HG03135 (cell line): Measurements from ENCODE around the gene LMBR1L.

Experiments
- ATAC-seq: cut with Tn5 transposase; IDR thresholded peaks from one replicate; pipeline ENCODE4 v1.9.1; 2021; ENCODE audit warnings: mild to moderate bottlenecking, moderate library complexity; ENCODE audit not compliant: unreplicated experiment

The LMBR1L gene

GRCh38 chr12:49121047-49121696 is 10.5 kb upstream of the LMBR1L start:
- no peak for ATAC-seq

DNA sequence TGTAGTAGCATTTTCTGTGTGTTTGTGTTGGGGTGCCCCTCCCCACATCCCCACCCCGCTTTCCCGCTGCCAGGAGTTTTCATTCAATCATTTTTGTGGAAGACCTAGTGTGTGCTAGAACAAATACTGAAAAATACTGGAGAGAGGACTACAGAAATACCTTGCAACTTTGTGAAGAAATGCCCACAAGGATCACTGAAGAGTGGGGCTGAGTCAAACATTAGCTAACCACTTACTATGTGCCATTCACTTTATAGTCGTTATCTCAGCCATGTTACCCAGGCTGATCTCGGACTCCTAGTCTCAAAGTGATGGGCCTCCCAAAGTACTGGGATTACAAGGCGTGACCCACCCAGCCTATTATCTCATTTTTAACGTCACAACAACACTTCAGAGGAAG is 559 bp upstream of the LMBR1L start:
- peak; percentile 0 for ATAC-seq

GRCh38 chr12:49109641-49110463 is 795 bp downstream of the LMBR1L start:
- ATAC-seq, result no peak

GRCh38 chr12:49108958-49109404 is 1.7 kb downstream of the LMBR1L start:
- ATAC-seq, result no peak

GRCh38 chr12:49105504-49106084 is 5.1 kb downstream of the LMBR1L start:
- ATAC-seq, result no peak

- ATAC-seq, result no peak
Observed at GRCh38 chr12:49104822-49105221, 5.8 kb downstream of the LMBR1L start.

- ATAC-seq, result no peak
Observed at GRCh38 chr12:49100380-49100779, 10.3 kb downstream of the LMBR1L start.

DNA sequence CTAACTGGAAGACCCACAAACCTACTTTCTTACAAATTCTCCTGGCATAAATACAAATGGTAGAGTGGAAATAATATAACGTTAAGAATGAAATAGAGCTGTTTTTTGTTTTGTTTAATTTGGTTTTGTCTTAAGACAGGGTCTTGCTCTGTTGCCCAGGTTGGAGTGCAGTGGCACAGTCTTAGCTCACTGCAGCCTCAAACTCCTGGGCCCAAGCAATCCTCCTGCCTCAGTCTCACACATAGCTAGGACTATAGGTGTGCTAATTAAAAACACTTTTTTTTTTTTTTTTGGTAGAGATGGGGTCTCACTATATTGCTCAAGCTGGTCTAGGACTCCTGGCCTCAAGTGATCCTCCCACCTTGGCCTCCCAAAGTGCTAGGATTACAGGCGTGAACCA is 11.9 kb downstream of the LMBR1L start:
- ATAC-seq, result no peak

- no peak for ATAC-seq
Observed at GRCh38 chr12:49098035-49098451, 12.6 kb downstream of the LMBR1L start.

DNA sequence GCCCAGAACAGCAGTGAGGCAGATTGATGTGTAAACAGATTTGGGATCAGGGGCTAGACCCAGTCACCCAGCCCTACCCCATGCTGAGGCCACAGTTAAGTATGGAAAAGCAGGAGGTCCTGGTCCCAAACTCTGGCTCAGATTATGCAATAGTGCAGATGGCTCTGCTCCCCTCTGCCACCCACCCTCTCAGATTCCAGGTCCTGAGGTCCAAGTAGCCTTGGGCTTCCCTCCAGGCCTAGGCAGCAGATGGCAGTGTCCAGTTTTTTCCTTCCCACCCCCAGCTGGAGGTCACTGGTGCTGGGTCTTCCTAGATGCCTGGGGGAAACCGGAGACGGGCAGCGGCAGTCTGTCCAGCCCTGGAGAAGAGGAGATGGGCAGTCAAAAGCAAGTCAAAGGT is 13.3 kb downstream of the LMBR1L start:
- ATAC-seq, result no peak

- no peak for ATAC-seq
Observed at GRCh38 chr12:49094975-49095365, 15.7 kb downstream of the LMBR1L start.

- no peak for ATAC-seq
Observed at GRCh38 chr12:49094160-49094974, 16.3 kb downstream of the LMBR1L start, which contains the start of gene DHH. DHH (minus strand) TSS chr12:49094801; CDS start chr12:49094512, 289 bp downstream.

GRCh38 chr12:49093792-49094159 is 16.9 kb downstream of the LMBR1L start:
- ATAC-seq, result no peak

GRCh38 chr12:49092816-49093406 is 17.7 kb downstream of the LMBR1L start:
- ATAC-seq, result no peak

DNA sequence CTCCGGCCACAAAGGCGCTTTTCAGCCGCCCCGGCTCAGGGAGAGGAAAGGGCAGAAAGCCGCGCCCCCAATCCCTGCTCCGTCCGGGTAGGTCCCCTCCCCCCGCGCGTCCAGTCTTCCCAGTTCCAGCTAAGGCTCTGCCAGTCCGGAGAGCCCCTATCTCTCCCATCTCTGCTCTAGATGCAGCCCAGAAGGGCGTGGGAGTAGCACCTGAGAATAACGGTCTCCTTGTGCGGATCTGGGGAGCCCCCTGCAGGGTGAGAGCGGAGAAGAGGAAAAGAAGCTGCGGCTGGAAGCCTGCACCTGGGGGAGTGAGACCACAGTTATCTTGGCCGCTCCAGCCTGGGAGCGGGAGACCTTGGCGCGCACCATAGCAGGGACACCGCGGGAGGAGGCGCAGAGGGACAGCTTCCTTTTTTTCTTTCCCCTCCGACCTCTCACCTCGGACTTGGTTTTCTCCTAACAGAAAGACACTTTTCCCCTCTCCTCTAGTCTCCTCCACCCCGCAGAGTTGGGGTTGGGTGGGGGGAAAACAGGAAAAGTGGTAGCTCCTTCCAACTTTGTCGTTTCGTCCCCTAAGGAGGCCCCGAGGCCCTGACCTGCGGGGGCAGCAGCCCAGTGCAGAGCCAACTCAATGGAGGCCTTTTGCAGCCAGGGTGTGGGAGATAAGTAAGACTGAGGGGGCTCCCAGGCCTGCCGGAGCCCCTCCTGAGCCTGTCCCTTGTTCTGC is 18.4 kb downstream of the LMBR1L start:
- no peak for ATAC-seq

DNA sequence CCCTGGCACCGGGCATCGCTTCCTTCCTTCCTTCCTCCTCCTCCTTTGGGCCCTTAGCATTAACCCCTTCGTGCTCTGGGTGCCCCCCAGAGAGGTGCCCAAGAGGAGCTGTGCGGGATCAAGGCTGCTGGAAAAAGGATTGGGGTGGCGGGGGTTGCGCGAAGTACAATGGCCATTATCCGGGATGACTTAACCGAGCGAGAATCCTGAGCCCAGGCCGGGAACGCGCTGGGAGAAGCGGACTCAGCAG is 18.9 kb downstream of the LMBR1L start:
- no peak for ATAC-seq

- ATAC-seq, result no peak
Observed at GRCh38 chr12:49091056-49091835, 19.4 kb downstream of the LMBR1L start.

GRCh38 chr12:49089821-49090773 is 20.6 kb downstream of the LMBR1L start:
- ATAC-seq, result no peak
